ENCODE results near the gene KLHL17. TPM values are rescaled to one million over a fixed set of nuclear protein-coding genes. Genes with fewer than 3 reads are reported as not detected.

Gene KLHL17
- total RNA-seq, 1 experiment from 2014 or later = 32.1 TPM

DNA sequence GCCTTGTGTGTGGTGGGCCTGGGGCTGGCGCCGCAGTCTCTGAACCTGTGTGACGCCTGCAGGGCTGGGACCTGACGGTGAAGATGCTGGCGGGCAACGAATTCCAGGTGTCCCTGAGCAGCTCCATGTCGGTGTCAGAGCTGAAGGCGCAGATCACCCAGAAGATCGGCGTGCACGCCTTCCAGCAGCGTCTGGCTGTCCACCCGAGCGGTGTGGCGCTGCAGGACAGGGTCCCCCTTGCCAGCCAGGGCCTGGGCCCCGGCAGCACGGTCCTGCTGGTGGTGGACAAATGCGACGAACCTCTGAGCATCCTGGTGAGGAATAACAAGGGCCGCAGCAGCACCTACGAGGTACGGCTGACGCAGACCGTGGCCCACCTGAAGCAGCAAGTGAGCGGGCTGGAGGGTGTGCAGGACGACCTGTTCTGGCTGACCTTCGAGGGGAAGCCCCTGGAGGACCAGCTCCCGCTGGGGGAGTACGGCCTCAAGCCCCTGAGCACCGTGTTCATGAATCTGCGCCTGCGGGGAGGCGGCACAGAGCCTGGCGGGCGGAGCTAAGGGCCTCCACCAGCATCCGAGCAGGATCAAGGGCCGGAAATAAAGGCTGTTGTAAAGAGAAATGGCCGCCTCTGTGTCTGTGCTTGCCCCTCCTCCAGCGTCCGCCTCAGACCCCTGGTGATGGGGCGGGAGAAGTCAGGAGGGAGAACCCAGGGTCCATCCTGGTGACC, 53.7 kb downstream of the KLHL17 start:
- Histone ChIP-seq H3K79me2 (ENCODE audit: low read length) (peaks cover 22% of the 10 kb centered on the region), H3K4me2 (ENCODE audit: low read length) (peak overlapping the region; percentile 96), H2AFZ (ENCODE audit: low read length) (peak overlapping the region; percentile 49), H3K27ac (ENCODE audit: low read length) (peak overlapping the region; percentile 66), H3K9me3 (ENCODE audit: low read length) (no peaks in the 10 kb centered on the region), H4K20me1 (ENCODE audit: low read length) (no peaks in the 10 kb centered on the region), H3K4me1 (ENCODE audit: insufficient read depth, low read length) (peaks cover 23% of the 10 kb centered on the region), H3K9ac (ENCODE audit: low read length) (peak overlapping the region; percentile 71), H3K36me3 (ENCODE audit: low read depth, low read length) (no peaks in the 10 kb centered on the region), H3K4me3 (ENCODE audit: low read length) (peak overlapping the region; percentile 76), H3K27me3 (ENCODE audit: low read length) (no peaks in the 10 kb centered on the region), H3F3A (ENCODE audit: low read length, unreplicated experiment) (no peaks in the 10 kb centered on the region), H3K9me2 (replicated peaks; ENCODE audit: low read length) (no peaks in the 10 kb centered on the region)
- ChIA-PET POLR2A (ENCODE audit: unreplicated experiment) (interaction anchor here (0.6 to 1.2 kb wide), 7 partner anchors 8 to 268 kb away, joined by 3 to 10 read pairs (median 4); no protein-coding TSS in a partner anchor), CTCF (interaction anchor here (0.6 to 1.5 kb wide), 8 partner anchors 12 to 217 kb away, joined by 3 to 7 read pairs (median 4); no protein-coding TSS in a partner anchor)
- ATAC-seq = peak; percentile 59
- intact Hi-C loops (cut with micrococcal nuclease) = loop anchor here (1.0 to 5.0 kb wide), 3 partner anchors 14 to 103 kb away; partner anchors contain the start of genes C1orf159 and HES4
- TF ChIP-seq, protein P1, sequence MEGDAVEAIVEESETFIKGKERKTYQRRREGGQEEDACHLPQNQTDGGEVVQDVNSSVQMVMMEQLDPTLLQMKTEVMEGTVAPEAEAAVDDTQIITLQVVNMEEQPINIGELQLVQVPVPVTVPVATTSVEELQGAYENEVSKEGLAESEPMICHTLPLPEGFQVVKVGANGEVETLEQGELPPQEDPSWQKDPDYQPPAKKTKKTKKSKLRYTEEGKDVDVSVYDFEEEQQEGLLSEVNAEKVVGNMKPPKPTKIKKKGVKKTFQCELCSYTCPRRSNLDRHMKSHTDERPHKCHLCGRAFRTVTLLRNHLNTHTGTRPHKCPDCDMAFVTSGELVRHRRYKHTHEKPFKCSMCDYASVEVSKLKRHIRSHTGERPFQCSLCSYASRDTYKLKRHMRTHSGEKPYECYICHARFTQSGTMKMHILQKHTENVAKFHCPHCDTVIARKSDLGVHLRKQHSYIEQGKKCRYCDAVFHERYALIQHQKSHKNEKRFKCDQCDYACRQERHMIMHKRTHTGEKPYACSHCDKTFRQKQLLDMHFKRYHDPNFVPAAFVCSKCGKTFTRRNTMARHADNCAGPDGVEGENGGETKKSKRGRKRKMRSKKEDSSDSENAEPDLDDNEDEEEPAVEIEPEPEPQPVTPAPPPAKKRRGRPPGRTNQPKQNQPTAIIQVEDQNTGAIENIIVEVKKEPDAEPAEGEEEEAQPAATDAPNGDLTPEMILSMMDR (conservative IDR thresholded peaks at IDR 0.05; ENCODE audit: low read depth, low read length) = peak; percentile 25; the same call in 1 of the 2 replicates
- no peak for TF ChIP-seq EZH2phosphoT487 (IDR thresholded peaks at IDR 0.05; ENCODE audit: borderline replicate concordance, low read length)
- BruUV-seq (replicated peaks) = no TSS peak
- DNase-seq = peak; percentile 69

DNA sequence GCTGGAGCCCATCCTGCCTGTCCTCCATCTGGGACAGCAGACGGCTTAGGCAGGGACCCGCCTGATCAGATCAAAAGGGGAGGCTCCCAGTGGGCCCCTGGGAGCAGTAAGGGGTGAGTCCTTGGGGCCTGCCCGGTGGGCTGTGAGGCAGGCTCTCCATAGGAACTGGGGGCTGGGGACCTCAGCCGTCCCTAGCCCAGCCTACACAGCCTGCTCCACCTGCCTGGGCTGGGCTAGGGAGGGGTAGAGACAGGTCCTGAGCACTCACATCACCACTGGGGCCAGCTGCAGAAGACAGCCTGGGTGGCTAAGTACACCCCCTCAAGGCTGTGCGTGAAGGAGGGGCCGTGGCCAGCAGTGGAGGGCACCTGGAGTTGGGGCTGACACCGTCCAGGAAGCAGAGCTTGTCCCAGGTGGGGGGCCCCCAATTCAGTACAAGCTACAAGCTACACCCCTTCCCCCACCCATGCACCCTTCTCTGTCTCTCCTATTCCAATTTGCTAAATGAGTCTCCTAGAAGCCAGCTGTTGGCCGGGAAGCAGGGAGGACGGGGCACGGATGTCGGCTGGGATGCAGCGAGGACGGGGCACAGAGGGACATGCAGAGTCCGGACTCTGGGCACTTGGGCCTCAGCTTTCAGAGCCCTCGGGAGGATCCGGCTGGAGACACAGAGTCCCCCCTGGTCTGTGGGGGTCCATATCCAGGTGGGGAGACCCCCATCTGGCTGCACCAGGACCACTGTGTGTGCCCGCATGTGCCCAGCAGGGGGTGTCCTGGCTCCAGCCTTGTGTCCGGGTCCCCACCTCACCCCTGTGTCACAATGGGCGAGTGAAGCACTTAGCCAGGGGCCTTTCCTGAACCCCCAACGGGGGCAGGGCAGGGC, 54.7 kb downstream of the KLHL17 start:
- Histone ChIP-seq H3K27ac (ENCODE audit: low read length) (peak overlapping the region; percentile 66), H3K9ac (ENCODE audit: low read length) (peak overlapping the region; percentile 71), H3K27me3 (ENCODE audit: low read length) (no peaks in the 10 kb centered on the region), H3F3A (ENCODE audit: low read length, unreplicated experiment) (no peaks in the 10 kb centered on the region), H3K36me3 (ENCODE audit: low read depth, low read length) (no peaks in the 10 kb centered on the region), H2AFZ (ENCODE audit: low read length) (no peak overlapping the region), H3K79me2 (ENCODE audit: low read length) (peaks cover 22% of the 10 kb centered on the region), H3K4me3 (ENCODE audit: low read length) (peak overlapping the region; percentile 76), H4K20me1 (ENCODE audit: low read length) (no peaks in the 10 kb centered on the region), H3K9me2 (replicated peaks; ENCODE audit: low read length) (no peaks in the 10 kb centered on the region), H3K9me3 (ENCODE audit: low read length) (no peaks in the 10 kb centered on the region), H3K4me2 (ENCODE audit: low read length) (peak overlapping the region; percentile 96), H3K4me1 (ENCODE audit: insufficient read depth, low read length) (peaks cover 23% of the 10 kb centered on the region)
- intact Hi-C loops (cut with micrococcal nuclease) = loop anchor here (2.0 to 5.0 kb wide), 2 partner anchors 48 to 102 kb away; partner anchors contain the start of gene C1orf159
- ATAC-seq = 0 out of 2 replicates have a peak, but pooled peaks have one; percentile 1
- ChIA-PET CTCF (interaction anchor here (0.6 to 1.5 kb wide), 7 partner anchors 13 to 246 kb away, joined by 3 to 7 read pairs (median 5); no protein-coding TSS in a partner anchor), POLR2A (ENCODE audit: unreplicated experiment) (interaction anchor here (0.7 to 1.2 kb wide), 2 partner anchors 13 to 18 kb away, joined by 3 to 8 read pairs; no protein-coding TSS in a partner anchor)
- BruUV-seq (replicated peaks) = no TSS peak
- TF ChIP-seq, protein P1 (conservative IDR thresholded peaks at IDR 0.05; ENCODE audit: low read depth, low read length) = peak; percentile 80
- no peak for TF ChIP-seq EZH2phosphoT487 (IDR thresholded peaks at IDR 0.05; ENCODE audit: borderline replicate concordance, low read length)
- no peak for TF ChIP-seq EZH2 (IDR thresholded peaks at IDR 0.05; ENCODE audit: low read length, unreplicated experiment)
- DNase-seq = peak; percentile 59

Other genes starting within 250 kb of the KLHL17 start
- gene SAMD11, start 36.7 kb upstream of the KLHL17 start, total RNA-seq (2014; rRNA removed) = 2.7 and 5.8 TPM in 2 replicates
- gene NOC2L, start 1.3 kb upstream of the KLHL17 start, total RNA-seq (2014; rRNA removed) = 262 and 340 TPM in 2 replicates
- gene PLEKHN1, start 5.9 kb downstream of the KLHL17 start, total RNA-seq (2014; rRNA removed) = 14.0 and 18.3 TPM in 2 replicates
- gene PERM1, start 21.5 kb downstream of the KLHL17 start, total RNA-seq (2014; rRNA removed) = 0.47 and 1.1 TPM in 2 replicates
- 233 and 379 TPM in 2 replicates for gene HES4, start 39.5 kb downstream of the KLHL17 start, total RNA-seq (2014; rRNA removed)
- gene ISG15, start 52.9 kb downstream of the KLHL17 start, total RNA-seq (2014; rRNA removed) = 749 and 758 TPM in 2 replicates
- 273 and 377 TPM in 2 replicates for gene AGRN, start 59.5 kb downstream of the KLHL17 start, total RNA-seq (2014; rRNA removed)
- 147 and 171 TPM in 2 replicates for gene RNF223, start 113.7 kb downstream of the KLHL17 start, total RNA-seq (2014; rRNA removed)
- 61.7 and 78.0 TPM in 2 replicates for gene C1orf159, start 155.5 kb downstream of the KLHL17 start, total RNA-seq (2014; rRNA removed)
- 0.36 and 0.46 TPM in 2 replicates for gene TTLL10, start 213.3 kb downstream of the KLHL17 start, total RNA-seq (2014; rRNA removed)
- 87.2 and 120 TPM in 2 replicates for gene TNFRSF18, start 246.0 kb downstream of the KLHL17 start, total RNA-seq (2014; rRNA removed)

Measured in PC-3 (cell line).